ENCODE results near the gene BAIAP2L1.

DNA sequence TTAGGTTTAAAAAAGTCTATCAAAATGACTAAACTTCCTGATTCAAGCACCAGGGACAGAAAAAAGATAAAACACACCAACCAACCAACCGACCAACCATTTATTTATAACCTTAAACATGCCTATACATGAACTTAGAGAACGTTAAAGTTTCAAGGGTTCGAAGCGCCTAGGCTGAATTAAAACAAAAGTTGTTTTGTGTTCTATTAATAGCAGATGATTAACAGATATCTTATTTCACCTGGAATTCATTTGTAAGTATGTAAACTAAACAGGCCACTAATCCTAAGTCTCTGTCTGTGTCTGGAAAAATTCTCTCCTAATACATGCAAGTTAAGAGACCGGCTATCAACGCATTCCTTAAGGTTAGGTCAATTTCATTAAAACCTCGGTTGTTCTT is 1.4 kb downstream of the BAIAP2L1 start:
- no peak for TF ChIP-seq CTCF (IDR thresholded peaks at IDR 0.05; ENCODE audit: low read depth, low read length)
- no peak for TF ChIP-seq POLR2A (IDR thresholded peaks at IDR 0.05; ENCODE audit: extremely low read depth, insufficient read length)
- TF ChIP-seq, protein P1, sequence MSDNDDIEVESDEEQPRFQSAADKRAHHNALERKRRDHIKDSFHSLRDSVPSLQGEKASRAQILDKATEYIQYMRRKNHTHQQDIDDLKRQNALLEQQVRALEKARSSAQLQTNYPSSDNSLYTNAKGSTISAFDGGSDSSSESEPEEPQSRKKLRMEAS (IDR thresholded peaks at IDR 0.05; ENCODE audit: low read depth, low read length) = no peak
- TF ChIP-seq MYC (IDR thresholded peaks at IDR 0.05; ENCODE audit: low read depth, low read length) = no peak

All from NB4 (cell line).